GM12878 (cell line): Measurements from ENCODE around the gene SPOCK1. TPM values are rescaled to one million over a fixed set of nuclear protein-coding genes. Genes with fewer than 3 reads are reported as not detected.

ENCODE experiments used
- ATAC-seq: fragments of 200-7000 bp; cut with Tn5 transposase; 3 replicates; pipeline ENCODE4 v1.9.1; 2020; ENCODE audit warnings: mild to moderate bottlenecking, moderate library complexity
- BruUV-seq: library from RNA; stranded (reverse); fragments of 400-500 nt; replicated peaks from 2 replicates; lab custom pipeline; 2021; lab: Mats Ljungman, UMichigan
- CTCF ChIA-PET: fragments of 300-600 bp; sonication (Branson Sonifier 250); formaldehyde crosslinking; extraction: SDS; loops from one replicate; lab custom pipeline; 2021; ENCODE audit warnings: inconsistent platforms; lab: Yijun Ruan, JAX
- POLR2A ChIA-PET: fragments of 350-600 bp; formaldehyde crosslinking; extraction: SDS; loops from one replicate; lab custom pipeline; 2021; ENCODE audit warnings: inconsistent platforms; lab: Charles Lee
- RAD21 ChIA-PET: fragments of 300-600 bp; sonication (Branson Sonifier 250); formaldehyde crosslinking; loops from one replicate; lab custom pipeline; 2023; ENCODE audit warnings: antibody characterized with exemption; ENCODE audit not compliant: unreplicated experiment; lab: Charles Lee
- SMC1A ChIA-PET: fragments of 300-600 bp; sonication (Branson Sonifier 250); formaldehyde crosslinking; loops from one replicate; lab custom pipeline; 2023; ENCODE audit not compliant: unreplicated experiment, uncharacterized antibody; lab: Charles Lee
- DNase-seq: peaks from one replicate; pipeline ENCODE4 v3.0.0-alpha.2; 2011; ENCODE audit warnings: low read depth, low spot score
- FAIRE-seq: peaks from 3 replicates; lab custom pipeline; 2011; peaks lifted over from hg19 to GRCh38; lab: Jason Lieb, UNC
- H2AFZ ChIP-seq: 2 replicates; pipeline ENCODE4 v1.6.0; 2011; ENCODE audit warnings: low read depth, low read length, control low read depth; ENCODE audit not compliant: control insufficient read depth
- H3K27ac ChIP-seq: 2 replicates; pipeline ENCODE4 v1.5.1; 2011; ENCODE audit warnings: control low read depth; ENCODE audit not compliant: control insufficient read depth, insufficient read depth
- H3K27me3 ChIP-seq, 2 experiments: replicated peaks in 1 of 2; 2 replicates each; pipeline versions ENCODE4 v1.6.0 to v1.6.1; 2011; ENCODE audit warnings: low read length in 1 of 2; ENCODE audit not compliant: control insufficient read depth in 2 of 2, insufficient read depth in 2 of 2
- H3K36me3 ChIP-seq, 2 experiments: 2 replicates each; pipeline ENCODE4 v1.5.1; 2011; ENCODE audit warnings: low read length in 1 of 2; ENCODE audit not compliant: control insufficient read depth in 2 of 2, insufficient read depth in 2 of 2
- H3K4me1 ChIP-seq: 2 replicates; pipeline ENCODE4 v1.6.1; 2011; ENCODE audit warnings: mild to moderate bottlenecking, low read length, moderate library complexity, mixed read lengths; ENCODE audit not compliant: control insufficient read depth, insufficient read depth
- H3K4me2 ChIP-seq: 2 replicates; pipeline ENCODE4 v1.6.0; 2011; ENCODE audit warnings: control low read depth; ENCODE audit not compliant: control insufficient read depth, insufficient read depth
- H3K4me3 ChIP-seq: fragments of 200-600 bp; sonication (generic); 2 replicates; pipeline ENCODE4 v1.5.1; 2016
- H3K79me2 ChIP-seq: 2 replicates; pipeline ENCODE4 v1.6.0; 2011; ENCODE audit warnings: low read length; ENCODE audit not compliant: control insufficient read depth, insufficient read depth
- H3K9ac ChIP-seq: 2 replicates; pipeline ENCODE4 v1.8.0; 2011; ENCODE audit warnings: low read length, control low read depth, mixed read lengths; ENCODE audit not compliant: control insufficient read depth, insufficient read depth
- H3K9me3 ChIP-seq: replicated peaks from 3 replicates; pipeline ENCODE4 v1.5.1; 2011; ENCODE audit warnings: mild to moderate bottlenecking, low read length; ENCODE audit not compliant: control insufficient read depth, insufficient read depth
- H4K20me1 ChIP-seq: 2 replicates; pipeline ENCODE4 v1.6.0; 2011; ENCODE audit not compliant: control insufficient read depth, insufficient read depth
- BRCA1 ChIP-seq: IDR thresholded peaks from 2 replicates; pipeline ENCODE4 v1.6.1; 2011; ENCODE audit warnings: low read depth, low read length, improper control_type of control experiment
- CBX3 ChIP-seq: fragments of 200-600 bp; sonication (generic); IDR thresholded peaks from 2 replicates; pipeline ENCODE4 v1.6.1; 2016; ENCODE audit warnings: low read depth, borderline replicate concordance
- E2F4 ChIP-seq: IDR thresholded peaks from 2 replicates; pipeline ENCODE4 v1.6.1; 2012; ENCODE audit warnings: low read depth, low read length, improper control_type of control experiment
- IRF4 ChIP-seq: IDR thresholded peaks from 2 replicates; pipeline ENCODE4 v1.6.1; 2011; ENCODE audit warnings: low read depth, low read length
- MEF2B ChIP-seq: fragments of 450-650 bp; IDR thresholded peaks from 2 replicates; pipeline ENCODE4 v1.6.1; 2018; ENCODE audit warnings: mild to moderate bottlenecking, moderate library complexity; ENCODE audit not compliant: partially characterized antibody, poor library complexity, severe bottlenecking
- PAX5 ChIP-seq: IDR thresholded peaks from 2 replicates; pipeline ENCODE4 v1.6.1; 2011; ENCODE audit warnings: low read depth, low read length, borderline replicate concordance
- POLR2A ChIP-seq: IDR thresholded peaks from 2 replicates; pipeline ENCODE4 v1.6.1; 2011; ENCODE audit warnings: low read depth, mild to moderate bottlenecking, low read length
- RBBP5 ChIP-seq: fragments of 200-600 bp; sonication (generic); conservative IDR thresholded peaks from 2 replicates; pipeline ENCODE4 v1.6.1; 2016
- RFX5 ChIP-seq: IDR thresholded peaks from 2 replicates; pipeline ENCODE4 v1.6.1; 2011; ENCODE audit warnings: low read depth, low read length, improper control_type of control experiment
- SP1 ChIP-seq: IDR thresholded peaks from one replicate; pipeline ENCODE4 v1.6.1; 2011; ENCODE audit warnings: low read depth, low read length
- STAT3 ChIP-seq: IDR thresholded peaks from 2 replicates; pipeline ENCODE4 v1.6.1; 2011; ENCODE audit warnings: low read depth, low read length, improper control_type of control experiment
- TARDBP ChIP-seq: IDR thresholded peaks from 2 replicates; pipeline ENCODE4 v1.6.1; 2016; ENCODE audit warnings: borderline replicate concordance
- TBL1XR1 ChIP-seq: IDR thresholded peaks from 2 replicates; pipeline ENCODE4 v1.6.1; 2012; ENCODE audit warnings: low read depth, low read length, improper control_type of control experiment
- ZNF24 ChIP-seq: fragments of 450-650 bp; IDR thresholded peaks from 2 replicates; pipeline ENCODE4 v1.6.1; 2017; ENCODE audit warnings: antibody characterized with exemption, mild to moderate bottlenecking
- WGBS: methylation state at CpG from one replicate; pipeline ENCODE4 v1.1.6; 2016; ENCODE audit warnings: low lambda C conversion rate; ENCODE audit not compliant: insufficient replicate concordance, insufficient coverage; ENCODE audit errors: missing lambda C conversion rate; 5-methylcytosine and 5-hydroxymethylcytosine counted together
- in situ Hi-C: fragments of 300-500 bp; cut with MboI; formaldehyde crosslinking; loops from 9 replicates; pipeline ENCODE4 v1.14.3; 2018; ENCODE audit warnings: mixed read lengths
- intact Hi-C: fragments of 100-400 bp; cut with micrococcal nuclease; formaldehyde crosslinking; loops from one replicate; pipeline ENCODE4 v1.14.2; 2022; ENCODE audit not compliant: unreplicated experiment
- polyA plus RNA-seq, 11 experiments: library from polyadenylated mRNA; depleted of rRNA in 4 of 11; unstranded in 6 of 11; stranded (reverse) in 5 of 11; fragments of >200 nt; fragmentation: Nextera tagmentation in 4 of 11; fragmentation: Illumina TruSeq in 1 of 11; extraction: Ambion mirVana in 4 of 11; extraction: Trizol in 1 of 11; gene quantifications; 1 replicate in 1 of 11; 2 replicates in 10 of 11; pipeline versions ENCODE4 v1.2.1 to v1.2.3, GENCODE V29; 2011 to 2016; ENCODE audit warnings: inconsistent platforms in 2 of 11, missing spikeins in 2 of 11, low read depth in 1 of 11
- total RNA-seq, 4 experiments: library from RNA; depleted of rRNA in 3 of 4; stranded (reverse); fragments of >200 nt in 3 of 4; fragmentation: Illumina TruSeq in 1 of 4; extraction: Trizol in 1 of 4; gene quantifications; 2 replicates each; pipeline versions ENCODE4 v1.2.1 to v1.2.3, GENCODE V29; 2013 to 2021

Gene SPOCK1
- total and polyA plus RNA-seq, 10 of the 15 experiments (the other 5 are each of a cell fraction or from before 2014, with no cell fraction given), result 0.06 to 0.68 (median 0.25) TPM; not detected in 3

DNA sequence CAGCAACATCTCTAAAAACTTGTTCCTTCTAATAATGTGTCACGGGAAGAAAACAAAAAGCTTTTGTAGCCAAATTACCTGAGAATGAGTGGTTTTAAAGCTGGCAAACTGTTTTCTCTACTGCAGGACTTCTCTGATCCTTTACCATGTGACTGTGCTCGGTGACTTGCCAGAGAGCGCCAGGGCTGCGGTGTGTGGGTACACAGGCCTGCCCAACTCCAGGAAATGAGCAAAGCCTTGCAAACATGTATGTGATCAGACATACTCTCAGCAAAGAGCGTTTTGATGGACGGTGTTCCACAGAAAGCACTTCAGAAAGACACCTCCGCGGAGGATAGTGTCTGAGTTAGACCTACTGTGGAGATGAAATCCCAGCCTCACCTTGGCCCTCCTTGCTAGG lies 157.3 kb downstream of the SPOCK1 start:
- ChIA-PET SMC1A (no interaction called here), POLR2A (no interaction called here), RAD21 (no interaction called here), CTCF (interaction anchor here (1.1 kb wide), 1 partner anchor 21 kb away, joined by 5 read pairs; no protein-coding TSS in a partner anchor)
- no peaks in the 10 kb centered on the region for H3K79me2 ChIP-seq
- no peaks in the 10 kb centered on the region for H3K27me3 ChIP-seq
- no peak overlapping the region for H3K4me3 ChIP-seq
- H4K20me1 ChIP-seq, result no peaks in the 10 kb centered on the region
- FAIRE-seq, result no peak
- ATAC-seq, result no peak
- no peak overlapping the region for H2AFZ ChIP-seq
- in situ Hi-C loops, result loop anchor here (25.0 kb wide), 1 partner anchor 745 kb away; the partner anchor contains the start of gene WNT8A
- intact Hi-C loops, result no loop called here
- WGBS, result 28% methylated on average over 8 of the region's 8 CpGs
- H3K27ac ChIP-seq, result no peak overlapping the region
- no peaks in the 10 kb centered on the region for H3K4me1 ChIP-seq
- no peak for DNase-seq
- H3K9me3 ChIP-seq, result no peaks in the 10 kb centered on the region
- no peak overlapping the region for H3K9ac ChIP-seq
- H3K4me2 ChIP-seq, result no peak overlapping the region
- no peaks in the 10 kb centered on the region for H3K36me3 ChIP-seq
- no peak for TF ChIP-seq TBL1XR1
- no peak for TF ChIP-seq POLR2A
- TF ChIP-seq PAX5, result no peak
- no peak for TF ChIP-seq ZNF24
- TF ChIP-seq RFX5, result no peak
- no peak for TF ChIP-seq TARDBP
- TF ChIP-seq IRF4, result no peak
- TF ChIP-seq BRCA1, result no peak
- TF ChIP-seq MEF2B, result no peak
- TF ChIP-seq CBX3, result no peak
- no peak for TF ChIP-seq STAT3
- TF ChIP-seq E2F4, result no peak
- TF ChIP-seq RBBP5, result no peak
- TF ChIP-seq SP1, result no peak
- no TSS peak for BruUV-seq
